Astrocyte (in vitro differentiated cells and primary cell): ENCODE measurements around the gene CBFA2T2. TPM values are rescaled to one million over a fixed set of nuclear protein-coding genes. Genes with fewer than 3 reads are reported as not detected.
"Not testable (repeated sequence)": the region's sequence is repeated elsewhere in the genome, so short reads cannot be mapped to it uniquely, and the experiment has no call there.

Source experiments
- DNase-seq: peaks from one replicate; pipeline ENCODE4 v3.0.0-alpha.2; 2010; ENCODE audit warnings: low read depth
- FAIRE-seq: peaks from 2 replicates; lab custom pipeline; 2011; peaks lifted over from hg19 to GRCh38; lab: Jason Lieb, UNC
- H2AFZ ChIP-seq: 2 replicates; pipeline ENCODE4 v1.6.0; 2012; ENCODE audit warnings: low read depth, low read length, inconsistent platforms
- H3K27ac ChIP-seq: 2 replicates; pipeline ENCODE4 v1.5.1; 2011; ENCODE audit warnings: low read depth, low read length, inconsistent platforms
- H3K27me3 ChIP-seq: 2 replicates; pipeline ENCODE4 v1.6.0; 2011; ENCODE audit warnings: low read length, inconsistent platforms; ENCODE audit not compliant: insufficient read depth
- H3K36me3 ChIP-seq: 2 replicates; pipeline ENCODE4 v1.5.1; 2011; ENCODE audit warnings: low read length, inconsistent platforms; ENCODE audit not compliant: insufficient read depth
- H3K4me1 ChIP-seq: 2 replicates; pipeline ENCODE4 v1.5.1; 2011; ENCODE audit warnings: low read length, inconsistent platforms; ENCODE audit not compliant: insufficient read depth
- H3K4me2 ChIP-seq: 2 replicates; pipeline ENCODE4 v1.6.0; 2012; ENCODE audit warnings: low read length, inconsistent platforms
- H3K4me3 ChIP-seq: 2 replicates; pipeline ENCODE4 v1.5.1; 2011; ENCODE audit warnings: low read depth, mild to moderate bottlenecking, low read length, inconsistent platforms; ENCODE audit not compliant: insufficient read depth
- H3K79me2 ChIP-seq: 2 replicates; pipeline ENCODE4 v1.6.0; 2012; ENCODE audit warnings: mild to moderate bottlenecking, low read length, inconsistent platforms; ENCODE audit not compliant: insufficient read depth
- H3K9ac ChIP-seq: 2 replicates; pipeline ENCODE4 v1.6.0; 2012; ENCODE audit warnings: mild to moderate bottlenecking, low read length, inconsistent platforms
- H3K9me3 ChIP-seq: 2 replicates; pipeline ENCODE4 v1.5.1; 2012; ENCODE audit warnings: low read depth, mild to moderate bottlenecking, low read length, inconsistent platforms; ENCODE audit not compliant: insufficient read depth
- H4K20me1 ChIP-seq: 2 replicates; pipeline ENCODE4 v1.6.0; 2012; ENCODE audit warnings: low read length, inconsistent platforms; ENCODE audit not compliant: insufficient read depth
- H3K27ac Mint-ChIP-seq: one replicate; pipeline ENCODE4 v1.8.0; 2021; ENCODE audit warnings: mild to moderate bottlenecking, mixed read lengths; ENCODE audit not compliant: unreplicated experiment
- H3K27me3 Mint-ChIP-seq: one replicate; pipeline ENCODE4 v1.8.0; 2021; ENCODE audit warnings: low read depth, mixed read lengths; ENCODE audit not compliant: unreplicated experiment
- H3K36me3 Mint-ChIP-seq: one replicate; pipeline ENCODE4 v1.8.0; 2021; ENCODE audit warnings: low read depth, mixed read lengths; ENCODE audit not compliant: unreplicated experiment
- H3K4me1 Mint-ChIP-seq: one replicate; pipeline ENCODE4 v1.8.0; 2021; ENCODE audit warnings: low read depth, mixed read lengths; ENCODE audit not compliant: unreplicated experiment
- H3K4me3 Mint-ChIP-seq: one replicate; pipeline ENCODE4 v1.8.0; 2021; ENCODE audit warnings: mild to moderate bottlenecking, moderate library complexity, mixed read lengths; ENCODE audit not compliant: unreplicated experiment
- H3K9me3 Mint-ChIP-seq: one replicate; pipeline ENCODE4 v1.8.0; 2021; ENCODE audit warnings: mild to moderate bottlenecking, mixed read lengths; ENCODE audit not compliant: unreplicated experiment
- EZH2 ChIP-seq: IDR thresholded peaks from 2 replicates; pipeline ENCODE4 v1.6.1; 2012; ENCODE audit warnings: mild to moderate bottlenecking, low read length, inconsistent platforms; ENCODE audit not compliant: insufficient read depth
- total RNA-seq: library from RNA; stranded (reverse); gene quantifications from 2 replicates; pipeline ENCODE4 v1.2.1, GENCODE V29; 2021
- TF ChIP-seq, protein P1 (sequence below): IDR thresholded peaks from 2 replicates; pipeline ENCODE4 v1.5.1; 2011; ENCODE audit warnings: low read depth, mild to moderate bottlenecking, inconsistent platforms, low read length, moderate library complexity; ENCODE audit not compliant: insufficient read depth

The CBFA2T2 gene
- total RNA-seq, 1 donor from 2014 or later, result 14.6 TPM

DNA sequence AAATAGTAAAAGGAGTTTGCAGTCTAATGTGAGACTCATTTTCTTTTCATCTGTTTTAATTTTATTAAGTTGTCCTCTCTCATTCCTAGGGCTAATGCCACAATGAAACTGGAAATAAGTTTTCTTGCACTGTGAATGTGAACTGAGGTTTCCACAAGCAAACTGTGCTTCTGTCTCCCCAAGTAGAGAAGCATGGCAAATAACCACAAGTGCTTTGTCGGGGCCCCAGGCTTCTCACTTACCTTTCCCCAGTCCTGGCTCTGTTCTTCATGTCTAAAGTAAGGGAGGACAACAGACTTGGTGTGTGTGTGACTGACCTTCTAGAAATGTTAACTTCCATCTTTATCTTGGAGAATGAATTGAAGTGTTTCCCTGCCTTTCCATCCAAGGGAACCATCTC is 80.8 kb downstream of the CBFA2T2 start:
- TF ChIP-seq, protein P1, sequence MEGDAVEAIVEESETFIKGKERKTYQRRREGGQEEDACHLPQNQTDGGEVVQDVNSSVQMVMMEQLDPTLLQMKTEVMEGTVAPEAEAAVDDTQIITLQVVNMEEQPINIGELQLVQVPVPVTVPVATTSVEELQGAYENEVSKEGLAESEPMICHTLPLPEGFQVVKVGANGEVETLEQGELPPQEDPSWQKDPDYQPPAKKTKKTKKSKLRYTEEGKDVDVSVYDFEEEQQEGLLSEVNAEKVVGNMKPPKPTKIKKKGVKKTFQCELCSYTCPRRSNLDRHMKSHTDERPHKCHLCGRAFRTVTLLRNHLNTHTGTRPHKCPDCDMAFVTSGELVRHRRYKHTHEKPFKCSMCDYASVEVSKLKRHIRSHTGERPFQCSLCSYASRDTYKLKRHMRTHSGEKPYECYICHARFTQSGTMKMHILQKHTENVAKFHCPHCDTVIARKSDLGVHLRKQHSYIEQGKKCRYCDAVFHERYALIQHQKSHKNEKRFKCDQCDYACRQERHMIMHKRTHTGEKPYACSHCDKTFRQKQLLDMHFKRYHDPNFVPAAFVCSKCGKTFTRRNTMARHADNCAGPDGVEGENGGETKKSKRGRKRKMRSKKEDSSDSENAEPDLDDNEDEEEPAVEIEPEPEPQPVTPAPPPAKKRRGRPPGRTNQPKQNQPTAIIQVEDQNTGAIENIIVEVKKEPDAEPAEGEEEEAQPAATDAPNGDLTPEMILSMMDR, result no peak
- no peak for TF ChIP-seq EZH2
- H3K4me1 Mint-ChIP-seq, result peaks cover 6% of the 10 kb centered on the region
- H3K4me3 ChIP-seq, result no peak overlapping the region
- H3K27me3 Mint-ChIP-seq, result no peaks in the 10 kb centered on the region
- H4K20me1 ChIP-seq, result peaks cover 15% of the 10 kb centered on the region
- H3K9me3 ChIP-seq, result no peaks in the 10 kb centered on the region
- H2AFZ ChIP-seq, result no peak overlapping the region
- DNase-seq (no peak), FAIRE-seq (no peak)
- H3K36me3 ChIP-seq, result no peaks in the 10 kb centered on the region
- no peaks in the 10 kb centered on the region for H3K9me3 Mint-ChIP-seq
- no peaks in the 10 kb centered on the region for H3K36me3 Mint-ChIP-seq
- no peaks in the 10 kb centered on the region for H3K4me1 ChIP-seq
- H3K27ac Mint-ChIP-seq, result no peak overlapping the region
- H3K79me2 ChIP-seq, result peaks cover 2% of the 10 kb centered on the region
- H3K9ac ChIP-seq, result no peak overlapping the region
- no peak overlapping the region for H3K4me2 ChIP-seq
- H3K27me3 ChIP-seq, result no peaks in the 10 kb centered on the region
- H3K27ac ChIP-seq, result no peak overlapping the region
- H3K4me3 Mint-ChIP-seq, result no peak overlapping the region

DNA sequence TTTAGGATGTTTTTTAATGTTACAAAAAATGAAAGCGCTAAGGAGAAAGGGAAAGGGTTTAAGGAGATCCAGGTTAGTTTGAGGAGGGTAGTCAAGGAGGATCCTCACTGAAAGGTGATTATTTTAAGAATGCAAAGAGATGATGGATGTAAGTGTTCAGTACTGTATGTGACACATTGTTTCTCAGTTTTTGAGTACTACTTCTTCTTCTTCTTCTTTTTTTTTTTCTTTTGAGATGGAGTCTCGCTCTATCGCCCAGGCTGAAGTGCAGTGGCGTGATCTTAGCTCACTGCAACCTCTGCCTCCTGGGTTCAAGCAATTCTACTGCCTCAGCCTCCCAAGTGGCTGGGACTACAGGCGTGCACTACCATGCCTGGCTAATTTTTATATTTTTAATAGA is 83.4 kb downstream of the CBFA2T2 start:
- not testable (repeated sequence) for FAIRE-seq

DNA sequence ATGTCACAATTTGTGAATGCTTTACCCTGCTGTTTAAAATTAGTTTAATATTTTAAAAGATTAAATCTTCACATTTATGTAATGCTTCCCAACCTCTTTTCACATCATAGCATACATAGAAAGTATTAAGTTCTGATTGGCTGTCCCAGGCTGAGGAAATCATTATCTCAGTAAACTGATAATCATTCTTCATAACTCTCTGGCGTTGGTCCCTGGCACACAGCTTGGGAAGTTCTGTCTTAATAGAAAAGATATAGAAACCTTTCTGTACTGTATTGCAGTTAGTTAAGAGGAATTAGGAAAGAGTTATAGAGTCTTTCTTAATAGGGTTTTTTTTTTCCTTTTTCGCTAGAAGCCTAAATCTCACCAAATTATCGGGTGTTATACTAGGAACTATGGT is 85.4 kb downstream of the CBFA2T2 start:
- FAIRE-seq (no peak), DNase-seq (no peak)
- TF ChIP-seq, protein P1, result no peak
- TF ChIP-seq EZH2, result no peak
- no peak overlapping the region for H3K4me3 ChIP-seq
- no peak overlapping the region for H2AFZ ChIP-seq
- H4K20me1 ChIP-seq, result peaks cover 14% of the 10 kb centered on the region
- Mint-ChIP-seq H3K4me3 (no peak overlapping the region), H3K27ac (no peak overlapping the region), H3K4me1 (peaks cover 4% of the 10 kb centered on the region), H3K36me3 (no peaks in the 10 kb centered on the region), H3K27me3 (no peaks in the 10 kb centered on the region), H3K9me3 (no peaks in the 10 kb centered on the region)
- no peaks in the 10 kb centered on the region for H3K4me1 ChIP-seq
- no peak overlapping the region for H3K9ac ChIP-seq
- no peaks in the 10 kb centered on the region for H3K9me3 ChIP-seq
- H3K36me3 ChIP-seq, result no peaks in the 10 kb centered on the region
- no peak overlapping the region for H3K27ac ChIP-seq
- no peak overlapping the region for H3K4me2 ChIP-seq
- H3K27me3 ChIP-seq, result no peaks in the 10 kb centered on the region
- no peaks in the 10 kb centered on the region for H3K79me2 ChIP-seq

More for the DNA sequence above, 83.4 kb downstream of the CBFA2T2 start:
- H3K27me3 Mint-ChIP-seq, H3K9me3 Mint-ChIP-seq, H3K36me3 Mint-ChIP-seq, H3K27ac Mint-ChIP-seq, H3K36me3 ChIP-seq, H3K4me3 Mint-ChIP-seq, H3K27me3 ChIP-seq, H3K9me3 ChIP-seq, H3K4me1 Mint-ChIP-seq, H3K9ac ChIP-seq, H3K4me3 ChIP-seq, H3K4me2 ChIP-seq, DNase-seq, H3K79me2 ChIP-seq, H3K27ac ChIP-seq, H3K4me1 ChIP-seq, H2AFZ ChIP-seq: not testable (repeated sequence)
- H4K20me1 ChIP-seq, result peaks cover 13% of the 10 kb centered on the region
